ENCODE measurements around the gene CREB1.

Gene CREB1

DNA sequence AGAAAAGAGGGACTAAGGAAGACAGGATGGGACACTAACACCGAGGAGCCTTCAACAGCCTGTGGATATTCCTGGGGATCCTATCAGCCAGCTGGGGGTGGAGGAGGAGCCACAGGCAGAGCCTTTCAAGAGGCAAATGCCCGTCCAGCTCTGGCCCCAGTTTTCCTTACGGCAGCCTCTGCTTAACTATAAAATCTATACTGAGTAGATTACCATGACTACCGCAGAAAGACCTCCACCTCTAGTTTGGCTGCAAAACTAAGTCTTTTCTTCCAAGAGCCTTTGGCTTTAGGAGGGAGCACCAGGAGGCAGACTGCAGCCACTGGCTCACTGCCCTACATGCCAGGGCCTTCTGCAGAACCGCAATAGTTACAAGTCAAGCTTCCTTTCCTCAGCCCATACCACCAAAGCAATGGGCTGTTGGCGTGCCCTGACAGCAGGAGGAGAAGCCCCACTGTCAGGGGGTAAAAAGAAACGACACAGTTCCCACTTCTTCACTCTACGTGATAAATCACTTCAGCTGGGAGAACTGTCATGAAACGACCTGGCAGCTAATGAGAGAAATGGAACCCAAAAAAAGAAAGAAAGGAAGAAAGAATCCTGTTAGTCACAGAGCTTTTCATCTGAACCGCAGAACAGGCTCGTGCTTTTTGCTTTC is 25.1 kb upstream of the CREB1 start:
- FAIRE-seq = no peak

DNA sequence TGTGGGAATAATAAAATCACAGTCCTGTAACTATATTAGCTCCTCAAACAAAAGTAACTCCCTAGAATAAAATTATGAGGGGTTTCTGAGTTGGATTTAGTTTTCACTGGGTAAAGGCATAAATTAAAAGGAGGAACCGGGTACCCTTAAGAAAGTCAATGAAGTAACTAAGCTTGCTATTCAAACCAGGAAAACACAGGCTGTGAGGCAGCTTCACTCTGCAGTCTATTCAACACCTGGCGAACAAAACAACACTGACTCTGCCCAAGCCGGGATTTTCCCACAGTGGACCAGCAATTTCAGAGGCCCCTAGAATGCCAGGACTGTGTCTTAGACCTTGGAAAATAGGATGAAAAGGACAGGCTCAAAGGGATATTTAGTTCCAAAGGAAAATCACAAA is 24.6 kb upstream of the CREB1 start:
- no peak for FAIRE-seq

DNA sequence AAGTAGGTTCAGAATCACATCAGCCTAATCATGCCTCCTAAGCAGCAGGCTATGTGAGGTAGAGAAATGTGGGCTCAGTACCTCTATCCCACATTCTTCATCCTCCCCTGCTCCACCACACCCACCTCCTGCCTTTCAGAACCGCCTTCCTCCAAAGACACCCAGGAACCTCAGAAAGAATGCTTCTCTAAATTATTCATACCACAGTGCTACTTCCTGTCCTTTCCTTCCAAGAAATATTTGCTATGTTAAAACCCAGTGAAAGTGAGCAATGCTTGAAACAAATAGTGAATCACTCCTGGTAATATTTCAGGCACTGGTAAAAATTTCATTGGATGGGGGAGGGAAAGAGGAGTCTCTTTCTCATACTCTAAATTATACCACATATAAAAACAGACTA is 24.0 kb upstream of the CREB1 start:
- FAIRE-seq = no peak

DNA sequence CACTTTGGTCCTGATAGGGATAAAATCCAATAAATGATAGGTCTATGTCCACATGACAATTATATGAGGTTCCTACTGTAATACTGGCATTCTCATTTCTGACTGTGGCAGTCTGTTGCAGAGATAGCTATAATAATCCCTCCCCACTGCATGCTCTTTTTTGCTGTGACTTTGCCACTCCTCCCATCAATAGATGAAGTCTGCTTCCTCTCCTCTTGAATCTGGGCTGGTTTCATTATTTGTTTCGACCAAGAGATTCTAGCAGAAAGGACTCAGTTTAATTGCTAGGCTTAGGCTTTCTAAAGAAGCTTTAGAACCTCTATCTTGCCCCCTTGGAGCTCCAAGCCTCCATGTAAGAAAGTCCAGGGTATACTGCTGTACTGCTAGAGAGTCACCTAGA is 23.3 kb upstream of the CREB1 start:
- no peak for FAIRE-seq

DNA sequence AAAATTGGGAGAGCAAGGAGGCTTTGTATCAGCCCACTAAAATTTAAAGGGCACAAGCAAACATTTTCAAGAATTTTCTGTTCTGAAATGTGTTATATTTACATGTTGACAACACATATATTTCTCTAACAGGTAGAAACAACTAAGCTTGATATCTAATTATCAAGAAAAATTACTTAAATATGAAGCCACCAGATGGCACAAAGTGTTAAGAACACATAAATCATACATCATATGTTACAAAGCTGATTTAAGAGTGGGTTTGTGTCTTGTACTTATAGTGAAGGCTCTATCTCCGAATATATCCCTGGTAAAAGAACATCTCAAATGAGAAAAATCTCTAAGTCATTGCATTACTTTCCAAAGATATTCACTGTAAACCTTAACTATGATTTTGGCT is 19.6 kb upstream of the CREB1 start:
- FAIRE-seq = no peak

DNA sequence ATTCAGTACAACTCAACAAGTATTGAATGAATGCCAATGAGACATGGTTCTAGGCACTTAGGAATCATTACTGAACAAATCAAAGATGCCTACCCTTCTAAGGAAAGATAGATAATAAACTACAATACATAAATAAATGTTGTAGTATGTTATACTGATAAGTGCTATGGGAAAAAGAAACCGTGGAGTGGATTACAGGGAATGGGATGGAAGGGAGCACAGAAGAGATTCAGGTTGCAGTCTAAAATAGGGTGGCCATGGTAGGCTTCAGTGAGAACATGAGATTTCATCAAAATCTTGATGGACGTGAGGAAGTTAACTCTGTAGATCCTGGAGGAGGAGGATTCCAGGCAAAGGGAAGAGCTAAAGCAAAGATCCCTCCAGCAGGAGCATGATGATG is 17.9 kb upstream of the CREB1 start:
- FAIRE-seq = no peak

DNA sequence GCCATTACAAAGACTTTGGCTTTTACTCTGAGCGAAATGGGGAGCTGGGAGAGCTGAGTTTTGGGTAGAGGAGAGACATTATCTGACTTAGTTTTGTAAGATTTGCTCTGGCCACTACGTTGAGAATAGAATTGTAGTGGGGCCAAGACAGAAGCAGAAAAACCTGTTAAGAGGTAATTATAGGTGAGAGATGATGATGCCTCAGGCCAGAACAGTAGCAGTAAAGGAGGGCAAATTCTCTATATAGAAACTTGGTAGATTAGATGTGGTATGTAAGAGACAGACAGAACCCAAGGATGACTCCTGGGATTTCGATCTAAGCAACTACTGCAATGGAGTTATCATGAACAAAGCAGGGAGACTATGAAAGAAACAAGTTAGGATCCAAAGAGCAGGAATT is 17.4 kb upstream of the CREB1 start:
- no peak for FAIRE-seq

DNA sequence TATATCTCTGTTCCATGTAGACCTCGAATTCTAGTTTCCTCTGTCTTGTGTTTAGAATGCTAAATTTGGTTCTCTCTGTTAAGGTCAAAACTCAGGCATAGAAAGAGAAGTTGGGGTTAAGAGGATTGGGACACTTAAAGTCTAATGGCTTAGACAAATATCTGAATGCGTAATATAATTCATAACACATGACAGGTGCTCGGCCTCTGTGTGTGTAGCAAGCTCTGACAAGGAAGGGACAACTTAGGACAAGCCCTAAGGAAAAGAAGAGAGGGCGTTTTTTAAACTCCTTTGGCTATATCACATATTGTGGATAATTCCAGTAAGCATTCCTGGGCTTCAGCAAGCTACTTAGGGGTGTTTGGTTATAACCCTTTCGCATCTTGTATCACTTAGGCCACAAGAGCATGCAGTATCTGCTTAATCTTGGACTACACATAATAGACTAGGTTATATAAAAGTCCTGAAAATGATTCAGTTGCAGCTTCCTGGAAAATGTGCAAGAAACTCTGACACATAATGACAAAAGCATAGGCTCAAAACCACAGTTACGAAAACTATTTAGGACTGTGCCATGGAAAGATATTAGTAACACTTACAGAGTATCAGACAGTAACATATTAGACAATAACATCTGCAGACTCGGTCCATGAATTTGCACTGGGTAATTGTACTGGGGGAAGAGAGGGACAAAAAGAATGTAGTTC is 16.1 kb upstream of the CREB1 start:
- no peak for FAIRE-seq

DNA sequence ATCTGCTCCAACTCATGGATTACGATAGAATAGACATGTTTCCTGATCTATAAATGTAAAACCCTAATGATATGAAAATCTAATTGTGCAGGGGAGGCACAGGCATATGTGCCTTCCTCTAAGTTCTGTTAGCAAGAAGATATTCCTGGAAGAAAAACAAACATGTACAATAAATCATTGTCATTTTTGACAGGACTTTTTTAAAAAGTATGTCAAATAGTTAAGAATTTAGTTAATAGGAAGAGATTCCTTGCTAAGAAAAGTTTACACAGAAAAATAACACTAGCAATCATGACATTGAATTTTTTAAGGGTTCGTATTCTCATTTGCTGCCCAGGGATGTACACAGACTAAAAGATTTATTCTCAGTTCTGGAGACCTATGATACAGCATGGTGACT is 15.3 kb upstream of the CREB1 start:
- no peak for FAIRE-seq

DNA sequence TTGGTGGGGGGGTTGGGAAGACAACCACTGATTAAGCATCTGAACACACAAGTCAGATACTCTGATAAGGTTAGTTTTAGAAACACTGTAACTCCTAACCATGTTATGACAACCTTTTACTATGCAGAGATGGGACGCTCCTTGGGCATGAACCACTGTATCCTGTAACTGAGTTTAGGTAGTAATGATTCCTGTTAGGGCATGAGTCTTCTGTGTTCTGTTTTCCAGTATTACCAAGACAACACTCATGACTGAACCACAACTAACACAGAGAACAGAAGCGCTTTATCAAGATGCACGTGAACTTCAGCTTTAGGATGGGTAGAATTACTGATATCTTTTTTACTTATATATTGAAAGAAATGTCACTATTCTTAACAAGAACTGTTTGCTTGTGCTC is 14.1 kb upstream of the CREB1 start:
- no peak for FAIRE-seq

DNA sequence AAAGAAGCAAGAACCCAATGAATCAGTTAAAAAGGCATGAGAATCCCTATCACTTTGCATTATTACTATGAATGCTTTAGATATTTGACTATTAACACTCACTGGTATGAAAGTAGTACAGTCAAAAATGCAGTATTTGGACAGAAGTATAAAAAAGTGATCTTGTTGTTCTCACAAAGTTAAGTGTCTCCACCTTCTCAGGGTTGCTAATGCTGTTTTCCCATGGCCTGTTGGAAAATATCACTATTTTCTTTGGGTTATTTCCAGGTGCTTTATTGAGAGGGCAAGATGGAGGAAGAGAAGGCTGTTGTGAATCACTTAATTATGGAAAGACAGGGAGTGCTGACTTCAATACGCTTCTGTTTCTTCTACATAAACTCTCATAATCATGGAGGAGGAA is 13.6 kb upstream of the CREB1 start:
- FAIRE-seq = no peak

DNA sequence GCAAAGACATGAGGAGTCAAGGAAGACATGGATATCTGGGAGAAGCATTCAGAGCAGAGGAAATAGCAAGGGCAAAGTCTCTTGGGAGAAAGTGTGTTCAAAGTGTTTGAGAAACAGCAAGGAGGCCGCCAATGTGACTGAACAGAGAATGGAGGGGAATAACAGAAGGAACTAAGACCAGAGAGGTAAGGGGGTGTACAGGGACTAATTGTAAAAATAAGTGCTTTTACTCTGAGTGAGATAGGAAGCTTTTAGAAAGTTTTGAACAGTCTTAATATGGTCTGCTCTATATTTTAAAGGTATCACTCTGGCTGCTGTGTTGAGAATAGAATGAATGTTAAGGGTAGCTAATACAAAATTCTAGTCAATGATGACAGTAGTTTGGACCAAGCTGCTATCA is 6.8 kb upstream of the CREB1 start:
- no peak for FAIRE-seq

DNA sequence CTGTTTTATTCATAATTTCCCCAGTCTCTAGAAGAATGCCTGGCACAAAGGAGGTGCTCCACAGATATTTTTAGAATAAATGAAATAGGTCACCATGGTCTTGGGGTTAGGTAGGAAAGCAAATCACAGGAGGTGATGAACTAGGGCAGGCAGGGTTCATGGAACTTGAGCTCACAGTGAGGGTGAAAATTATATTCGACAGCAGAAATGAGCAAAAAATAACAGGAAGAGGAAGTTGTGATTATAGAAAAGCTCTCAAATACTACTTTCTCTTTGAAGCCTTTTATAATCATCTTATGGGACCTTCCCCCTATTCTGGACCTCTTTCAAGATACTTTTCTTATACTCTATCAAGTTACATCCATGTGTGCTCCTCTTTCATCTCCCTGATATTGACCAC is 4.5 kb upstream of the CREB1 start:
- no peak for FAIRE-seq

DNA sequence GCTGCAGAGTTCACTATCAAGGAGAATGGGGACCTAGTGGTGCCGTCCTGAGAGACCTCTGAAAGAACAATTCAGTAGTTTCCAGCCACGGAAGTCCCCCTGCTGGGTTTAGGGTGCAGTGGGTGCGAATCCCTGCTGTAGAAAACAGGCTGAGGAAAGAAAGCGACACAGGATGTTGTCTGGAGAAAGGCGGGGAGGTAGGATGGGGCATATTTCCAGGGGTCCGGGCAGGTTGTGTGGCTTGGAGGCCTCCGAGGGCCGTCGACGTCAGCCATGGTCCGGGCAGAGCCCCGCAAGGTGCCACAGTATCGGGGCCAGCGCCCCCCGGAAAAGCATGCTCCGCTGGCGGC is 807 bp upstream of the CREB1 start:
- no peak for FAIRE-seq

DNA sequence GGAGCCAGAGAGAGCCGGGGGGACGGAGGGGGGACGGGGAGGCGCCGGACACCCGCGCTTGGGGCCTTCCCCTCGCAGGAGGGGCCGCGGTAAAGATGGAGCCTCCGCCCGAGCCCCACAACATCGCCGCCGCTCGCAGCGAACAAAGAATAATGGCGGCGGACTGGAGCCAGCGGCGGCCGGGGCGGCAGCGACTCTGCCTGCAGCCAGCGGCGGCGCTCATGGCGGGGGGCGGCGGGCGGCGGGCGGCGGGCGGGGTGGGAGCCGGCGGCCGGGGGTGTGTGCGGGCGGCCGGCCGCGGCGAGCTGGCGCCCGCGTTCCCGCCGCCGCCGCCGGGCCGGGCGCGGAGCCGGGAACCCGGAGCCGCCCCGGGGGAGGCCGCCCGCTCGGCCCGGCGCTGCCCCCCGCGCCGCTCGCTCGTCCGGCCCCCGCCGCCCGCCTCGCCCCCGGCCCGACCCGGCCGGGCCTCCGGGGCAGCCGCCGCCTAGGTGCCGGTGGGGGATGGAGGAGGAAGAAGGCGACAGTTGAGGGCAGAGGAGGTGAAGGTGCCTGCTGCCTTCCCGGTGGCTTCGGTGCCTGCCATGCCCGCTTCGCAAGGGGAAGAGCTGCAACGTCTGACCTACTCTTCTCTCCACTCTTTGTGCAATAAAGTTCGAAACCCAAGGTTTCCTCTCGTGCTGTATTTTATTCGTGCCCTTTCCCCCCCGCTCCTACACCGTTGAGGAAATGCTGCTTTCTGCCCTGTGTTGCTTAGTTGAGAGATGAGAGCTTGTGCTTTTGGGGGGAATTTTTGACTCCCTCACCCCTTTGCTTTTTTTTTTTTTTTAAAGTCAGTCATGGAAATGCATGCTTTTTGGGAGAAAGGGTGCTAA is 634 bp downstream of the CREB1 start:
- FAIRE-seq = no peak

DNA sequence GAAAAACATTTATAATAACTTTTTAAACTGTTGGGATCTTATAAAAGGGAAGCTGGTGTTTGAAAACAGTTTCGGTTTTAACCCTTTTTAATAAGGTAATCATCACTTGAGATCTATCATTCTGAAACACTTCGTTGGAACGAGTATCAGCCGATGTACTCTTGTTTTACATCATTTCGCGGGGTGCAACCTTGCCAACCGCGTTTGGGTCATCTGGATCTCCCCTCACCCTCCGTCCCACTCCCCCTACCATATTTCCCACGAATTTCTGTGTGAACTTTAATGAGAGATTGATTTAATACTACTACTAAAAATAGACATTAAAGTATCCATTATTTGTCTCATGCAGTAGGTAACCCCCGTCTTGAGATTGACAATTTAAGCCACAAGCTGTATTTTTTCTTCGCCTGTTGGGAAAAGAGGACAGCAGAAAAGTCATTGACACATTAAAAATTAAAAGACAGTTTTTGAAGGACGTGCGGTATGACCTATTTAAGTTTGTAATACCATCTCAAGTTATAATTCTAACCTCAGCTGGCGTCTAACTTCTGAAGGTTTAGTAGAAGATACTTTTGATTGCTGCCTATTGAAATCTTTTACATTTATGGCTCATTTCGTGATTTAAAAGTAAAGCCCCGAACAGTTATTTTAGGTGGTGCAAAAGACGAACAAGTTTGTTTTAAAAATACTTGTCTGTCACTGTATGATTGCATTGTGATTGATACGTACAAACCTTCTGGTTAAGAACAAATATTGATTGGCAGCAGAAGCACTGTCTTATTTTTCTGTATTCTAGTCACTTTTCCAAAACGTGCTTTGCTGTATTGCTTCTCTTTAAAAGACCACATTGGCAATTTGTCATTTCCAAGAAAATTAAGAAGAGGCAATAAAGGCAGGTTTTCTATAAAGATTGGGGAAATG is 1.5 kb downstream of the CREB1 start:
- no peak for FAIRE-seq

DNA sequence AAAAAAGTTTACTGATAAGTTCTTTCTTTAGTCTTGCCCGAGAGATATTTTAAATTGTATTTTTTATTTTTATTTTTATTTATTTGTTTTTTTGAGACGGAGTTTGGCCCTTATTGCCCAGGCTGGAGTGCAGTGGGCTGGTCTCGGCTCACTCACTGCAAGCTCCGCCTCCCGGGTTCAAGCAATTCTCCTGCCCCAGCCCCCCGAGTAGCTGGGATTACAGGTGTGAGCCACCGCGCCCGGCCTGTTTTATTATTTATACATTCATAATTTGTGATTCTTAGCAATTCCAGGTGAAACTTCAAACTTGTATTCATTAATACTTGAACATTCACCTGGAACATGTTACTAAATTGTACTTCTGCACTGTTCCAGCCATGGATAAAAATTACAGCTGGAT is 2.9 kb downstream of the CREB1 start:
- FAIRE-seq = no peak

DNA sequence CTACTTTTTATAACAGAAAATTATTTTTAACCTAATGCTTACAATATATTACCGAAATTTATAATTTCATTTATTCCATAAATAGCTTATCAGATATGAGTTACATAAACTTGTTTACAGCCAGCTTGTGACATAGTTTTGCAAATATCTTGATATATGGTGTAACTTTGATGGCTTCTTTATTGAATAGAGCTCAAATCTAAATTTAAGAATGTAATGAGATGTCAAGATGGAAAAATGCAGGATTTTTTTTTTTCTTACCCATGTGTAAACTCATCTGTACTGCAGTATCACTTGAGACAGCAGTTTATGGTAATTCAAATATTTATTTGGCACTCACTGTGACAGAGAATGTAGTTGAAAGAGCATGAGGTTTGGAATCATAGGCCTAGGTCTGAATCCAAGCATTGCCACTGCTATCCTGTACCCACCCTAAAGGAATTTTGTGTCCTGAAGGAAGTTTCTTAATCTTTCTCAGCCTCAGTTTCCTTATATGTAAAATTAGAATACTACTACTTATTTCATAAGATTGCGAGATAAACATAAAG is 3.8 kb downstream of the CREB1 start:
- FAIRE-seq = peak; percentile 74

DNA sequence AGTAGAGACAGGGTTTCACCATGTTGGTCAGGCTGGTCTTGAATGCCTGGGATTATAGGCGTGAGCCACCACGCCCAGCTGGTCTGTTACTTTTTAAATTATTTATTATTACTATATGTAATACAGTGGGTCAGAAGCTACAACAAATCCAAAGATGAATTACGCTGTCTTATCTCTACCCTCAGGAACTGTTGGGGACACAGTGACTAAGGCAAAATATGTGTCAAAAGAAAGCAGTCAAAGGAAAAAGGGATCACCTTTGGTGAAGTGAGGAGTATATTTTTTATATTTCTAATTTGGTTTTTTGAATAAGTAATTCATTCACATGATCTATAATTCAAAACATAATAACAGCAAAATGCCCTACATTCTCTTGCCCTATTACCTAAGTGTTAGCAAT is 4.7 kb downstream of the CREB1 start:
- no peak for FAIRE-seq

DNA sequence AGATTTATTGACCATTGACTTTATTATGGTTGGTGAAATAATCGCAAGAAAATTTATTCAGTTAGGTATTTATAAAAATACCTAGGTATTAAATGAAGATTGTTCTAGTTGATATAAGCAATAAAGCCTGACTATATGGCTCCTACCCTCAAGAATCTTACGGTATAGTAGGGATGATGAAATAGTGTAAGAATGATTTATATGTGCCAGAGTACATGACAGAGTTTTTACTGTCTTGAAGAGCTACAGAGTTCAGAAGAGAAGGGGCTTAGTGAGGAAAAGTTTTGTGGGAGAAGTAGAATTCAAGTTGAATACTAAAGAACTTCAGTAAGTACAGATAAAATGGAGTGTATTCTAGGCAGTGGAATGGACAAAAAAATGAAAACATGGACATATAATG is 9.7 kb downstream of the CREB1 start:
- no peak for FAIRE-seq

DNA sequence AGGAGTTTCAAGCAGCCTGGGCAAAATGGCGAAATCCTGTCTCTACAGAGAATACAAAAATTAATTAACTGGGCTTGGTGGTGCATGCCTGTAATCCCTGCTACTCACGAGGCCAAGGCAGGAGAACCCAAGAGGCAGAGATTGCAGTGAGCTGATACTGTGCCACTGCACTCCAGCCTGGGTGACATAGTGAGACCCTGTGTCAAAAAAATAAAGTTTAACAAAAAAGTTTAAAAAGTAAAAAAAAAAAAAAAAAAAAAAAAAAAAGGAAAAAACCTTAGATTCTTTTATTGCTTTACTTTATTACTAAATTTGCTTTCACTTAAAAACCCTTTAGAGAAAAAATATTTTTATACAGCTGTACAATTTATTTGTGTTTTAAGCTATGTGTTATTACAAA is 10.7 kb downstream of the CREB1 start:
- peak; percentile 57 for FAIRE-seq

DNA sequence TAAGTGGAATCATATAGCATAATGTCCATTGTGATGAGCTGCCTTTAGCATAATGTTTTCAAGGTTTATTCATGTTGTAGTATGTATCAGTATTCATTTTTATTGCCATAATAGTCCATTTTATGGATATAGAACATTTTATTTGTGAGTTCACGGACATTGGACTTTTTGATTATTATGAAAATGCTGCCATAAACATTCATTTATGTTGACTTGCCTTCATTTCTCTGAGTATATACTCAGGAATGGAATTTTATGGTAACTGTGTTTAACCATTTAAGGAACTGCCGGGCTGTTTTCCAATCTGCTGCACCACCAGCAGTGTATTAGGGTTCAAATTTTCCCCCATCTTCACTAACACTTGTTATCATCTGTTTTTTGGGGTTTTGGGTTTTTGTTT is 12.2 kb downstream of the CREB1 start:
- no peak for FAIRE-seq

DNA sequence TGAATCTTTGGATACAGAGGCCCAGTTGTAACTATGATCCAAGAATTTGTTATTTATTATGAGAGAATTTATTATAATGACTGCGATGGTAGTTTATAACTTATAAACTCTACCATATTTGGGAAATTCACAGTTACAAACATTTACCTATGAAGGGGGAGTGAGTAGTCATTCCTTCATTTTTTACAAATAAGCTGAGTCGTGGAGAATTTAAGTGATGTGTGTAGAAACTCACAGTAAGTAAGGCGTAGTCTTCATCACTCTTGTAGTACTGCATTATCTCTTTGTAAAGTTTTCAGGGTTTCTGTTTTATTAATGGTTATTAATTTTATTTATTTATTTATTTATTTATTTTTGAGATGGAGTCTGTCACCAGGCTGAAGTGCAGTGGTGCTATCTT is 13.5 kb downstream of the CREB1 start:
- no peak for FAIRE-seq
